ENCODE data around the gene CBLB. TPM values are rescaled to one million over a fixed set of nuclear protein-coding genes. Genes with fewer than 3 reads are reported as not detected.

Gene CBLB
- total RNA-seq, 2 experiments from 2014 or later, result 24.5 to 38.5 TPM

DNA sequence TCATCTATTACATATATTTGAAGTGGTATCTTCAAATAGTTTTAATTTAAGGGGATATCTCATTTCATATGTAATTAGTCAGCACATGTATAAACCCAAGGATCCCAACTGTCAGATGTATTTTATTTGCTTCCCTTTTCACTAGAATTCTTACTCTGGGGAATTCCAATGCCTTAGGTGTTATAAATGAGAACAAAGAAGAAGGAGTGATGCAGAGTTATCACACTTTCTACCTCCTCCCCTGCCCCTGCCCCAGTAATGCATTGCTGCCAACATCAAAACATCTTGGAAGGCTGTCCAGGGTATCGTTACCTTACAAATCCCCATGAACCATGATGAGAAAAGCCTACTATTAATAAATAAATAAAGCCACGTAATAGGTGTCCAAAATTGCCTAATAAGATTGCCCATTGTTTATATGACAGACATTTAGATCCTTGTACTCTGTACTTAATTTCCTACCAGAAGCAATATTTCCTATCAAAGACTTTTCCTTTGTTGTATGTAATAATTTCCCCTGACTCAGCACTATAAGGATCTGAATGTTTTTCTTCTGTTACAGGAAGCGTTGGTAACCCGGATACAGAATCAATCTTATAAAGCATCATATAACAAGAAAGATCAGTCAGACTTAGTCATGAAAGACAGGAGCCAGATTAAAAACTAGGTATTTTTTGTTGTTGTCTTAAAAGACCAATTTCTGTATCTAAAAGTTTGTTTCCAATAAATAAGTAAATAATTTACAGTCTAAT lies 38.8 kb downstream of the CBLB start:
- peak overlapping the region; percentile 61 for H3K27ac ChIP-seq (ENCODE audit: low read depth, low read length, poor library complexity, severe bottlenecking)
- CTCF ChIA-PET (ENCODE audit: unreplicated experiment), result no interaction called here
- no peaks in the 10 kb centered on the region for H3K9me2 ChIP-seq (ENCODE audit: insufficient read depth, low read length)
- peak overlapping the region; percentile 56 for H3K4me3 ChIP-seq (ENCODE audit: low read depth, low read length, poor library complexity, severe bottlenecking)
- H3K79me2 ChIP-seq (ENCODE audit: insufficient read depth, low read depth, low read length), result peaks cover 60% of the 10 kb centered on the region
- H2AFZ ChIP-seq (ENCODE audit: low read length), result 0 out of 2 replicates have a peak overlapping the region, but pooled peaks have one; percentile 74
- no peaks in the 10 kb centered on the region for H3K9me3 ChIP-seq (ENCODE audit: low read length)
- intact Hi-C loops (cut with micrococcal nuclease; ENCODE audit: unreplicated experiment), result loop anchor here (1.0 to 10.0 kb wide), 3 partner anchors 10 to 425 kb away; no protein-coding TSS in a partner anchor
- no peaks in the 10 kb centered on the region for H4K20me1 ChIP-seq (ENCODE audit: insufficient read depth, low read length)
- BruUV-seq (replicated peaks), result no TSS peak
- peaks cover 82% of the 10 kb centered on the region for H3K4me1 ChIP-seq (ENCODE audit: insufficient read depth, low read length, poor library complexity, severe bottlenecking)
- H3K4me2 ChIP-seq (ENCODE audit: low read length), result peak overlapping the region; percentile 56
- H3K36me3 ChIP-seq (ENCODE audit: insufficient read depth, low read length), result peaks cover 3% of the 10 kb centered on the region; the same call in 1 of the 2 replicates
- no peak for DNase-seq (ENCODE audit: low spot score)
- POLR2A ChIA-PET, result interaction anchor here (1.0 to 1.5 kb wide), 5 partner anchors 8 to 22 kb away, joined by 3 to 10 read pairs (median 3); no protein-coding TSS in a partner anchor
- TF ChIP-seq, protein P1, sequence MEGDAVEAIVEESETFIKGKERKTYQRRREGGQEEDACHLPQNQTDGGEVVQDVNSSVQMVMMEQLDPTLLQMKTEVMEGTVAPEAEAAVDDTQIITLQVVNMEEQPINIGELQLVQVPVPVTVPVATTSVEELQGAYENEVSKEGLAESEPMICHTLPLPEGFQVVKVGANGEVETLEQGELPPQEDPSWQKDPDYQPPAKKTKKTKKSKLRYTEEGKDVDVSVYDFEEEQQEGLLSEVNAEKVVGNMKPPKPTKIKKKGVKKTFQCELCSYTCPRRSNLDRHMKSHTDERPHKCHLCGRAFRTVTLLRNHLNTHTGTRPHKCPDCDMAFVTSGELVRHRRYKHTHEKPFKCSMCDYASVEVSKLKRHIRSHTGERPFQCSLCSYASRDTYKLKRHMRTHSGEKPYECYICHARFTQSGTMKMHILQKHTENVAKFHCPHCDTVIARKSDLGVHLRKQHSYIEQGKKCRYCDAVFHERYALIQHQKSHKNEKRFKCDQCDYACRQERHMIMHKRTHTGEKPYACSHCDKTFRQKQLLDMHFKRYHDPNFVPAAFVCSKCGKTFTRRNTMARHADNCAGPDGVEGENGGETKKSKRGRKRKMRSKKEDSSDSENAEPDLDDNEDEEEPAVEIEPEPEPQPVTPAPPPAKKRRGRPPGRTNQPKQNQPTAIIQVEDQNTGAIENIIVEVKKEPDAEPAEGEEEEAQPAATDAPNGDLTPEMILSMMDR (conservative IDR thresholded peaks at IDR 0.05; ENCODE audit: low read length), result no peak
- no peak for TF ChIP-seq EZH2phosphoT487 (IDR thresholded peaks at IDR 0.05; ENCODE audit: borderline replicate concordance, low read depth, low read length)

DNA sequence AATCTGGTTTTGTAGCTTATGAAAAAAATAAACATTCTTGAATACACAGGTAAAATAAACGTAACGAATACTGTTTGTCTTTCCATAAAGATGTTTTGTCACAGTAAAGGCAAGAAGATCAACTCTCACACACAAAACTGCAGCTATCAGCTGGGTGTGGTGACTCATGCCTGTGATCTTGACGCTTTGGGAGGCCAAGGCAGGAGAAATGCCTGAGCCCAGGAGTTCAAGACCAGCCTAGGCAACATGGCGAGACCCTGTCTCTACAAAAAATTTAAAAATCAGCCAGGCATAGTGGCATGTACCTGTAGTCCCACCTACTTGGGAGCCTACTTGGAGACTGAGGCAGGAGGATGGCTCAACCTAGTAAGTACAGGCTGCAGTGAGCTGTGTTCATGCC lies 39.6 kb downstream of the CBLB start:
- H3K36me3 ChIP-seq (ENCODE audit: insufficient read depth, low read length), result peaks cover 4% of the 10 kb centered on the region; the same call in 1 of the 2 replicates
- intact Hi-C loops (cut with micrococcal nuclease; ENCODE audit: unreplicated experiment), result loop anchor here (1.0 kb wide), 1 partner anchor 9 kb away; no protein-coding TSS in a partner anchor
- no TSS peak for BruUV-seq (replicated peaks)
- H3K9me3 ChIP-seq (ENCODE audit: low read length), result no peaks in the 10 kb centered on the region
- ChIA-PET CTCF (ENCODE audit: unreplicated experiment) (no interaction called here), POLR2A (interaction anchor here (0.6 to 1.7 kb wide), 8 partner anchors 9 to 1219 kb away, joined by 3 to 10 read pairs (median 5); no protein-coding TSS in a partner anchor)
- H4K20me1 ChIP-seq (ENCODE audit: insufficient read depth, low read length), result no peaks in the 10 kb centered on the region
- peak overlapping the region; percentile 33; the same call in 1 of the 2 replicates for H3K4me2 ChIP-seq (ENCODE audit: low read length)
- H3K4me1 ChIP-seq (ENCODE audit: insufficient read depth, low read length, poor library complexity, severe bottlenecking), result peaks cover 78% of the 10 kb centered on the region
- no peak for DNase-seq (ENCODE audit: low spot score)
- H3K79me2 ChIP-seq (ENCODE audit: insufficient read depth, low read depth, low read length), result peaks cover 55% of the 10 kb centered on the region
- no peak overlapping the region for H2AFZ ChIP-seq (ENCODE audit: low read length)
- no peaks in the 10 kb centered on the region for H3K9me2 ChIP-seq (ENCODE audit: insufficient read depth, low read length)
- no peak overlapping the region for H3K27ac ChIP-seq (ENCODE audit: low read depth, low read length, poor library complexity, severe bottlenecking)
- TF ChIP-seq EZH2phosphoT487 (IDR thresholded peaks at IDR 0.05; ENCODE audit: borderline replicate concordance, low read depth, low read length), result no peak
- TF ChIP-seq, protein P1 (conservative IDR thresholded peaks at IDR 0.05; ENCODE audit: low read length), result no peak
- H3K4me3 ChIP-seq (ENCODE audit: low read depth, low read length, poor library complexity, severe bottlenecking), result no peak overlapping the region

Data from OCI-LY7 (cell line).